ENCODE data around the gene NTF3.

GRCh38 chr12:5441497-5442236 lies 9.8 kb downstream of the NTF3 start:
- TF ChIP-seq CTCF (IDR thresholded peaks at IDR 0.05), result no peak
- TF ChIP-seq POLR2A (IDR thresholded peaks at IDR 0.05), result no peak

All from lower leg skin (tissue), 3 donors.